ENCODE results near the gene ABCC12. TPM values are rescaled to one million over a fixed set of nuclear protein-coding genes. Genes with fewer than 3 reads are reported as not detected.

The ABCC12 gene
- polyA plus RNA-seq, 1 donor (not counting 4 experiments of a cell fraction or from before 2014, with no cell fraction given) = not detected

- no peak for FAIRE-seq
- H3K27me3 ChIP-seq (ENCODE audit: control insufficient read depth, extremely low read depth, insufficient read depth, low read length) = no peaks in the 10 kb centered on the region
- H3K4me3 ChIP-seq (ENCODE audit: control insufficient read depth in 2 of 3, extremely low read depth in 1 of 3, insufficient read depth in 2 of 3, low read depth in 1 of 3, low read length in 3 of 3) = no peak overlapping the region
- dilution Hi-C loops (cut with MboI; ENCODE audit: extremely low pct_ligation_motif_present, low sequenced_read_pairs) = no loop called here
- no peak for DNase-seq (ENCODE audit: low read depth, low spot score)
- H2AFZ ChIP-seq (ENCODE audit: control insufficient read depth, low read length) = no peak overlapping the region
- no peak overlapping the region for H3K4me2 ChIP-seq (ENCODE audit: control insufficient read depth, extremely low read depth, insufficient read depth, low read depth, low read length)
- TF ChIP-seq CTCF (optimal IDR thresholded peaks at IDR 0.05 in 1 of 3, IDR thresholded peaks at IDR 0.05 in 1 of 3, conservative IDR thresholded peaks at IDR 0.05 in 1 of 3; ENCODE audit: extremely low read depth in 1 of 3, insufficient read depth in 2 of 3, low read length in 3 of 3) (no peak), EZH2 (IDR thresholded peaks at IDR 0.05; ENCODE audit: low read length) (no peak)
- no peak overlapping the region for H3K27ac ChIP-seq (ENCODE audit: control insufficient read depth, insufficient read depth, low read length)
- no peak overlapping the region for H3K9ac ChIP-seq (ENCODE audit: control insufficient read depth, extremely low read depth, insufficient read depth, low read length)
- H3K9me3 ChIP-seq (ENCODE audit: control insufficient read depth, low read depth, low read length) = no peaks in the 10 kb centered on the region
- no peaks in the 10 kb centered on the region for H4K20me1 ChIP-seq (ENCODE audit: control insufficient read depth, extremely low read depth, insufficient read depth, low read length)
- H3K36me3 ChIP-seq (ENCODE audit: control insufficient read depth in 2 of 2, extremely low read depth in 1 of 2, insufficient read depth in 2 of 2, low read length in 2 of 2) = no peaks in the 10 kb centered on the region
- no peaks in the 10 kb centered on the region for H3K9me1 ChIP-seq (ENCODE audit: control insufficient read depth, extremely low read depth, insufficient read depth, low read length)
- no peaks in the 10 kb centered on the region for H3K79me2 ChIP-seq (ENCODE audit: control insufficient read depth, insufficient read depth, low read length)
- no peaks in the 10 kb centered on the region for H3K4me1 ChIP-seq (ENCODE audit: control insufficient read depth, extremely low read depth, insufficient read depth, low read length)
These were observed 16.3 kb downstream of the ABCC12 start for GRCh38 chr16:48139517-48139916.

GRCh38 chr16:48138543-48138942 lies 17.2 kb downstream of the ABCC12 start:
- TF ChIP-seq CTCF (optimal IDR thresholded peaks at IDR 0.05 in 1 of 3, IDR thresholded peaks at IDR 0.05 in 1 of 3, conservative IDR thresholded peaks at IDR 0.05 in 1 of 3; ENCODE audit: extremely low read depth in 1 of 3, insufficient read depth in 2 of 3, low read length in 3 of 3) = no peak
- no peak overlapping the region for H3K9ac ChIP-seq (ENCODE audit: control insufficient read depth, extremely low read depth, insufficient read depth, low read length)
- no peak overlapping the region for H3K4me3 ChIP-seq (ENCODE audit: control insufficient read depth in 2 of 3, extremely low read depth in 1 of 3, insufficient read depth in 2 of 3, low read depth in 1 of 3, low read length in 3 of 3)
- H3K27me3 ChIP-seq (ENCODE audit: control insufficient read depth, extremely low read depth, insufficient read depth, low read length) = no peaks in the 10 kb centered on the region
- H3K4me2 ChIP-seq (ENCODE audit: control insufficient read depth, extremely low read depth, insufficient read depth, low read depth, low read length) = no peak overlapping the region
- no peak for DNase-seq (ENCODE audit: low read depth, low spot score)
- H4K20me1 ChIP-seq (ENCODE audit: control insufficient read depth, extremely low read depth, insufficient read depth, low read length) = no peaks in the 10 kb centered on the region
- no peak for FAIRE-seq
- H3K9me3 ChIP-seq (ENCODE audit: control insufficient read depth, low read depth, low read length) = no peaks in the 10 kb centered on the region
- H3K4me1 ChIP-seq (ENCODE audit: control insufficient read depth, extremely low read depth, insufficient read depth, low read length) = no peaks in the 10 kb centered on the region
- H2AFZ ChIP-seq (ENCODE audit: control insufficient read depth, low read length) = no peak overlapping the region
- H3K36me3 ChIP-seq (ENCODE audit: control insufficient read depth in 2 of 2, extremely low read depth in 1 of 2, insufficient read depth in 2 of 2, low read length in 2 of 2) = no peaks in the 10 kb centered on the region
- H3K9me1 ChIP-seq (ENCODE audit: control insufficient read depth, extremely low read depth, insufficient read depth, low read length) = no peaks in the 10 kb centered on the region
- no peak overlapping the region for H3K27ac ChIP-seq (ENCODE audit: control insufficient read depth, insufficient read depth, low read length)
- H3K79me2 ChIP-seq (ENCODE audit: control insufficient read depth, insufficient read depth, low read length) = no peaks in the 10 kb centered on the region
- dilution Hi-C loops (cut with MboI; ENCODE audit: extremely low pct_ligation_motif_present, low sequenced_read_pairs) = no loop called here
